Measurements from ENCODE around the gene XCL2.
"Not testable (repeated sequence)": the region's sequence is repeated elsewhere in the genome, so short reads cannot be mapped to it uniquely, and the experiment has no call there.

XCL2 gene

DNA sequence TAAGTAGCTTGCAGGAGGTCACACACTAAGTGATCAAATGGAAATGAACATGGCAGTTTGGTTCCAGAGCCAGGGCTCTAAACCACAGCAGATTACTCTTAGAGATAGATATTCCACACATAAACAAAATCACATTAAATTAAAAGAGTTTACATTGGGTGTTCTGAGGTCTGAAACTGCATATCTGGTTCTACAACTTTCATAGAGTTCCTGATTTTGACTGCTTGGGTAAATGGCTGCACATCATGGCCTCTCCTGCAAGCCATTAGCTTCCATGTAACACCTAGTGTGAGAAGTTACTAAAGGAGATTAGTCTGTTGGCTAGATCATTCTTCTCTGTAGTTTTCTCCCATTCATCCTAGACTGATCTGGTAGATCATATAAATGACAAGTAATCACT lies 12.8 kb upstream of the XCL2 start:
- no peak for DNase-seq (ENCODE audit: low spot score)

DNA sequence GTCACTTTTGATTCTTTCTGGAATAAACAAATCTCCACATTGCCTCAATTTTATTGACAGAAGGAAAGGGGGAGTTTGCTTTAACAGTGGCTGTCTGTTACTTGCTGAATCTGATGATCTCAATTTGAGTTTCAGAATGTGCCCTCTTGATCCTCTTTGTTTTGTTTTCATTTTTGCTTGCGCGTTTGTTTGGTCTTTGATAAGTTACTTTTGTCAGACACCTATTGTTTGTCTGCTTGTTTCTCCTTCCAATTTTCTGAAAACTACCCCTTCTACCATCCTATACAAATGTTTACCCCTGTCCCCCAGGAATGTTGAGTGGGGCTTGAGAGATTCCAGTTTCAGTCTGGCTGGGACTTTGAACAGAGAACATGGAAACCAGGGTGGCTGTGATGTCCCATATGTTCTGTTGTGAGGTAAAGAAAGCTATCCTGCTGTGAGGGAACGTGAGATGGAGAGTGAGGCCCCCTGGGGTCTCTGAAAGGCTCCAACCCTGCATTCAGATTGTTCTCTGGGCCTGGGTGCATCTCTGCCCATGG lies 11.8 kb upstream of the XCL2 start:
- no peak for DNase-seq (ENCODE audit: low spot score)

- no peak for DNase-seq (ENCODE audit: low spot score)
Measured at GRCh38 chr1:168554603-168555483, 11.0 kb upstream of the XCL2 start.

DNA sequence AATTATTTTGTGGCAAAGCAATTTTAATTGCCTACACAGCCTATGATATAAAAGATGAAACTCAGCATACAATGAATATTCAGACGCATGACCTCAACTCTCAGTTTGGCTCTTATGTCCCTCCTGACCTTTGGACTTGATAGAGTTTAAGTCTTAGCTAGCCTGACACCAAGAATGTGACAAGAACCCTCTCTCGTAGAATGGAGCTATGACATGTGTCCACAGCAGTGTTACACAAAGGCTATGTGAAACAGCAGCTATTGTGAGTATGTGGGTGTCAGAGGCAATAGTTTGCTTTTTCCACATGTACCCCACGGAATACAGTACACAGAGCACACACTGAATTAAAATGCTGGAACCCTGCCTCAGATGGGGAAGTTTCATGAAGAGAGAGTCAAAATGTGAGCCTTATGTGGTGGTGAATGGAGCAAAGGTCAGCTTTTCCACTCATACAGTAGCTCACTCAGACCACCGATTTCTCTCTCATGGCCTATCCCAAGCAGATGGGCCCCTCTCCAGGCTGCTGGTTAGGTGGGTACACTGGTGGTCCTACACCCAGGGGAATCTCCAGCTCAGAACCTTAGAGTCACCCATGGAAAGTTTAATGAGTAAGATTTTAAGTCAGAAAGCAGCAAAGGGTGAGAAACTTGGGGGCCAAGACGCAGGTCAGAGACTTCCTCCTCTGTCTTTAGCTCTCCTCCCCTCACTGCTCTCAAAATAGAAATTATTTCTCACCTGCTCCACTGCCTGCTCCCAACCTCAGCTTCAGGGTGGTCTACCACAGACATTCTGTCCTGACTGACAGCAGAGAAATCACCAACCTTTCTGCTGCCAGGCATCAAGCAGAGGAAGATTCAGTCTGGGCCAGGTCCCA lies 10.1 kb upstream of the XCL2 start:
- no peak for DNase-seq (ENCODE audit: low spot score)

- DNase-seq (ENCODE audit: low spot score) = no peak
Measured at GRCh38 chr1:168552961-168553360, 9.2 kb upstream of the XCL2 start.

GRCh38 chr1:168551688-168552087 lies 7.9 kb upstream of the XCL2 start:
- DNase-seq (ENCODE audit: low spot score) = no peak

DNA sequence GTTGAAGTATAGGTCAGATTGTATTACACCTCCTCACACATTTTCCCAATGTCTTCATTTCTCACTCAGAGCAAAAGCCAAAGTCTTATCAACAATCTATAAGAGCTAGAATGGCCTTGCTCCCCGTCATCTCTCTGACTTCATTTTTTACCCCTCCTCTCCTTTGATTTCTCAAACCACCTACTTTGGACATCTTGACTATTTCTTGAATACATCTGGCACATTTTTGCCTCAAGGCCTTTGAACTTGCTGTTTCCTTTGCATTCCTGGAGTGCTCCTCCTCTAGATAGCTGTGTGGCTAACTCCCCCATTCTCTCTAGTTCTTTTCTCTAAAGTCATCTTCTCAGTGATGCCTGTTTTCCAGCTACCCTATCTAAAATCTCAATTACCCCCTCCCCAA lies 7.2 kb upstream of the XCL2 start:
- no peak for DNase-seq (ENCODE audit: low spot score)

DNA sequence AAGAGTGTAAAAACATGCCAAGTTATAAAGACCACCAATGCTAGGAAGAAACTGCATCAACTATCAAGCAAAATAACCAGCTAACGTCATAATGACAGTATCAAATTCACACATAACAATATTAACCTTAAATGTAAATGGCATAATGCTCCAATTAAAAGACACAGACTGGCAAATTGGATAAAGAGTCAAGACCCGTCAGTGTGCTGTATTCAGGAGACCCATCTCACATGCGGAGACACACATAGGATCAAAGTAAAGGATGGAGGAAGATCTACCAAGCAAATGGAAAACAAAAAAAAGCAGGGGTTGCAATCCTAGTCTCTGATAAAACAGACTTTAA lies 2.7 kb upstream of the XCL2 start:
- DNase-seq (ENCODE audit: low spot score) = not testable (repeated sequence)

DNA sequence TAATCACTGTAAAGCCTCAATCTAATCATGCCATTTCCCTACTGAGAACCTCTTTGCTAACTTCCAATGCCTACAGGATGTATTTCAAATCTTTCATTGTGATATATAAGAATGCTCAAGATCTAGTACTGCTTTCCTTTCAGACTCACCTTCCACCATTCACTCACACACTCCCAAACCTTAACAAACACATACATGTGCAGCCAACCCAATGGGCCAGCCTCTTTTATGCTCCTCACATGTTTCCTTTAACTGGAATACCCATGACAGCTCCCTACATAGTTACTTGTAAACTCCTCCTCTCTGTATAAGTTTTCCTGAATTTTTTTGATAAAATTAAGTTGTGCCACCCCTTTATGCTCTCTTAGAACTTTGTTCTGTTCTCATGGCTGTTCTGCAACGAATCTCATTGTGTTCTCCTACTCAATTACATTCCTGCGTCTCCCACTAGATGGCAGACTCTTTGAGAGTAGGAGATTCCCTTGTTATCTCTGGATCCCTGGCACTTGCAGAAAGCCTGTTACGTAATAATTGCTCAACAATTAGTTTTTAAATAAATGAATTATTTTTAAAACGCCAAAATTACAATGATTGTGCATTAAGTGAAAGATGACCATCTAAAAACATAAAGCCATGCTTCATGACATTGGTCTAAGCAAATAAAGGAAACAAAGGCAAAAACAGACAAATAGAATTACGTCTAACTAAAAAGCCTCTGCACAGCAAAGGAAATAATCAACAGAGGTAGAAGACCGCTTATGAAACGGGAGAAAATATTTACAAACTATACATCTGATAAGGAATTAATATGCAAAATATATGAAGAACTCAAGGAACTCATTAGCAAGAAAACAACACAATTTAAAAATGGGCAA lies 2.1 kb upstream of the XCL2 start:
- DNase-seq (ENCODE audit: low spot score) = not testable (repeated sequence)

GRCh38 chr1:168542978-168543377 lies 819 bp downstream of the XCL2 start:
- not testable (repeated sequence) for DNase-seq (ENCODE audit: low spot score)

- not testable (repeated sequence) for DNase-seq (ENCODE audit: low spot score)
Measured at GRCh38 chr1:168540798-168541197, 3.0 kb downstream of the XCL2 start.

DNA sequence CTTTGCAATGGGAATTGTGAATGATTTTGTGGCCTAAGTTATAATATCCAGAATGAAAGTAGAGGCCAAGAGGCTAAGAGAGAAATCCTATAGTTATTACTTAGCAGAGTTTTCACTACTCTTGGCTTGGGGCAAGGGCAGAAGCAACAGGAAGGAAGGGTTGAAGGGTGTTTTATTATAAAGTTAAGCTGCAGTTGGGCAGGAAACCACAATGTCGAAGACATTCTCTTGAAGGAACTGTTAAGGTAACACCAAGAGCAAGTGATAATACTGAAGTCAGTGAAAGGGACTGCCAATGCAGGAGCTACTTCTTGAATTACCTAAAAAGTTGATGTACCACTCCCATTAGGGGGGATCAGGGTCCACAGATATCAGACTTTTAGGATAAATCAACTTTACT lies 8.3 kb downstream of the XCL2 start:
- no peak for DNase-seq (ENCODE audit: low spot score)

DNA sequence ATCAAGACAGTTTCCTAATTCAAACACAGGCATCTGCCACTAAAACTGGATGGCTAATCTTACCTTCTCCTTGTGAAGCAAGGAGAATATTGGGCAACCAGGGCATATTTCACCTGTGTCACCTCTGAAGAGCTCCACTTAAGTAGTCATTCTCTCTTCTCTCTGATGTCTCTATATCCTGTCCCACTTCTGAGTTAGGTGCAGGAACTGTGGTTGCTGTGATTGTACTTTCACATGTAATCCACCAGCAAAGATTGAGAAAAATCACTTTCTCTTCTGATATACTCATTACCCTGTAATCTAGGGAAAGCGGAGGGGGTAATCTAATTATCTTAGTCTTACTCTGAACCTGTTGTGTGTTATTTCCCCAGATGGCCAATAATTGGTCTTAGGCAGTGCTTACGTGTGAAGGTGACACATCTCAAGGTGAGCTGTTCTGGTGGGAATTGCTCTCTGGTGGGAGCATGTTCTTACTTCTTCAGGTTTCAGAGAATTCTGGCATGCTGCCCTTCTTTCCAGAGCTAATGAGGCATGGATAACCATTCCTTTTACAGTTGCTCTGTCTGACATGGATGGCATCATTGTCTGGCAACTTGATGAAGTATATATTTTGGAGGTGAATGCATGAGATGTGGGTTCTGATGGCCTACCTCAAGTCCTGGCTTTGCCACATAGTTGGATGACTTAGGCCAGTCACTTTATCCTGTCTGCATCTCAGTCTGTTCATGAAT lies 12.0 kb downstream of the XCL2 start:
- DNase-seq (ENCODE audit: low spot score) = no peak

DNA sequence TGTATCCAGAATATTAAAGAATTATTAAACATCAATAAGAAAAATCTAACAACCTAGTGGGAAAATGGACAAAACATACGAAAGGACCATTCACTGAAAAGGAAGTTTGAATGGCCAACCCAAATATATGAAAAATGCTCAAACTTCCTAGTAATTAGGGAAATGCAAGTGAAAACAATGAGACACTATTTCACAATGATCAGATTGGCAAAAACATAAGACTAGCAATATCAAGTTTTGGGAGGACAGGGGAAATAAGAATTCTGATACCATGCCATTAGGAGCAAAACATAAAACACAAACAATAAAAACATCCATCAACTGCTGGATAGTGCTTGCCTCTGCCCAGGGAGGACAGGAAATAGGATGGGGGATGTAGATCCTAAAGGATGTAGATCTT lies 14.3 kb downstream of the XCL2 start:
- DNase-seq (ENCODE audit: low spot score) = no peak

- no peak for DNase-seq (ENCODE audit: low spot score)
Measured at GRCh38 chr1:168521401-168522000, 22.3 kb downstream of the XCL2 start.

GRCh38 chr1:168520832-168521231 lies 23.0 kb downstream of the XCL2 start:
- no peak for DNase-seq (ENCODE audit: low spot score)

DNA sequence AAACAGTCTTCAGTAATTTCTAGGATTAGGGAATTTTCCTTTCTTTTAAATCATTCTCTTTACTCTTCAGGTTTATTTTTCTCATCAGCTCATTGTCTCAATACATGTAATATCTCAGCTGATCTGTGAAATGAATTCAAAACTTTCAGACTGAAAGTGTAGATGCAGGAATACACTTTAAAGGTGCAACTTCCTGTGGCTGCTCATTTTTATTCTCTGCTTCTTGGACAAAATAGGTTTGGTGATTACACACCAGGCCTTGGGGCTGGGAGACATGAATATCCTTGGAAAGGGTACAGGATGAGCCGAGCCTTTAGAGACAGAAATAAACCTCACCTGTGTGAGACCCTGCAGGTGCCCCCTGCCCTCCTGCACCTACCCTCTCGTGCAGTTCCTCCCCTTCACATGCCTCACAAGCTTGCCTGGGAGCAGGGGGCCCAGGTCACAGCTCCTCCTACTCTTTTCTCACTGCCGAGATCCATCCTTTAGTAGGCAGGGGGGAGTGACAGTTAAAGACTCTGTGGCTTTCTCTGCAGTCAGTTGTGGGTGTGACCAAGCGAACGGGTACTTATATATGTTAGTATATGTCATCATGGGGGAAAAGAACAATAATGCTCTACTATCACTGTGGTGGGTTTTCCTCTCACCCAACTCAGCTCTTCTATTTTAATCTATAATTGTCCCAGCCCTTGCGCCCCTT lies 23.6 kb downstream of the XCL2 start:
- DNase-seq (ENCODE audit: low spot score) = no peak

- no peak for DNase-seq (ENCODE audit: low spot score)
Measured at GRCh38 chr1:168518813-168519212, 25.0 kb downstream of the XCL2 start.

- DNase-seq (ENCODE audit: low spot score) = no peak
Measured at GRCh38 chr1:168518201-168518689, 25.6 kb downstream of the XCL2 start.

DNA sequence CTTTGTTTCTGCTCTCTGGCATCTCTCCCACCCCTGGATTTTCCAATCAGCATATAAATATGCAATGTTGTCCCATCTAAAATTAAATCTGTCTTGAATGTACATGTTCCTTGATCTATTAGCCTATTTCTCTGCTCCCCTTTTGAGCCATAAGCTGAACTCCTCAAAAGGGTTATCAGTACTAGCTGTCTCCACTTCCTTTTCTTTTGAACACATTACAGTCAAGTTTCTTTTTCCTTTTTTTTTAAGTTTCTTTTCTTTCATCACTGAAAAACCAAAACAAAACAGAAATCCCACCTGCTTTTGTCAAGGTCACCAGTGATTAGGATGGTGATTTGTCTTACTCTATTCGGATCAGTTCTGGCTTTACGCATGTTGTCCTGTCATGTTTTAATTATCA lies 29.3 kb downstream of the XCL2 start:
- no peak for DNase-seq (ENCODE audit: low spot score)

All from putamen (tissue), 1 donor.